ENCODE measurements around the gene DCP2.

Gene DCP2

GRCh38 chr5:112967520-112968083, 9.0 kb upstream of the DCP2 start:
- DNase-seq (ENCODE audit: low read depth, low spot score): no peak

DNA sequence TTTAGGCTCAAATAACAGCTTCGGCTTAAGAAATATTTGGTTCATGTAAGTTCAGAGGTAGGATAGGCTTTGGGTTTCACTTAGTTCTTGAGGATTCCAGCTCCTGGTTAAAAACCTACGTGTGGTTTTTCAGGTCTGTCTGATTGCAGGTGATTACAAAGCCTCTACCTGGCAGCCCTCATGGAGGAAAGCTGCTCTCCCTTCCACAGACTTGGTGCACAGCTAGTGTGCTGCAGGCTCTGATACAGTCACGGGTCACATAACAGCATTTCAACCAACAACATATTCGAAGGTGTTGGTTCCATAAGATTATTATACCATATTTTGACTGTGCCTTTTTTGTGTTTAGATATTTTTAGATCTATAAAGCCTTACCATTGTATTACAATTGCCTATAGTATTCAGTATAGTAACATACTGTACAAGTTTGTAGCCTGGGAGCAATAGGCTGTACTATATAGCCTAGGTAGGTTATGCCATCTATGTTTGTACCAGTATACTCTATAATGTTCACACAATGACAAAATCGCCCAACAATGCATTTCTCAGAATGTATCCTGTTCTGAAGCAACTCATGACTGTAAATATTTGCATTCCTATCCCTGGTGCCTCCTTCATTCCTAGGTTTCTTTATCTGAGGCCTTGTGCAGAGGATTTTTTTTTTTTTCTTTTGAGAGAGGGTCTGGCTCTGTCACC, 8.0 kb upstream of the DCP2 start:
- DNase-seq (ENCODE audit: low read depth, low spot score): no peak

DNA sequence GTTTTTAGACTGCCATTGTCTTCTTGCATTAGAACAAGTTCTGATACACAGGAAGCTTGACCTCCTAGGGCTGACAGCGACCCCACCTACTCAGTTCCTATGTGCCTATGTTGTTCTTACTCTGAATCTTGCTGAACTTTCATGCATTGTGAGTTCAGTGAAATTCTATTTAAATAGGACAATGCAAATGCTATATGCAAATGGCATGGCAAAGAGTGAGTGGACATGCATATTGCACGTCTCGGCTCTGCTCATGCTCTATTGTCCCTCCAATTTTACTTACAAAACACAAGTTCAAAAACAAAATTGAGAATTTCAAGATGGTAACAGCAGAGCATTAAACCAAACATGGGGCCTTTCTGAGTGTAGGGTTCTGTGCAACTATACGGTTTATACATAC, 5.3 kb upstream of the DCP2 start:
- no peak for DNase-seq (ENCODE audit: low read depth, low spot score)

DNA sequence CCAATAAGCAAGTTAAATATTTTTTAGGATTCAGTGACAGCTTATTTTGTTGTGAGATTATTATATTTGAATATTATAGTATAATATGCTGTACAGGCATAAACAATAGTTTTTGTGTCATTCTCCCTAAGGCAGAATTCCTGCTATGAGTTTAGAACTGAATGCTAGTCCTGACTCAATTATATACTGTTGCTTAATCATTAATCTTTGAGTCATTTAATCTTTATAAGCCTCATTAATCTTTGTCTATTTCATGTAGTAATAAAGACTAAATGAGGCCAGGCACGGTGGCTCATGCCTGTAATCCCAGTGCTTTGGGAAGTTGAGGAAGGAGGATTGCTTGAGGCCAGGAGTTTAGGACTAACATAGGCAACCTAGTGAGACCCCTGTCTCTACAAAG, 3.6 kb upstream of the DCP2 start:
- no peak for DNase-seq (ENCODE audit: low read depth, low spot score)

DNA sequence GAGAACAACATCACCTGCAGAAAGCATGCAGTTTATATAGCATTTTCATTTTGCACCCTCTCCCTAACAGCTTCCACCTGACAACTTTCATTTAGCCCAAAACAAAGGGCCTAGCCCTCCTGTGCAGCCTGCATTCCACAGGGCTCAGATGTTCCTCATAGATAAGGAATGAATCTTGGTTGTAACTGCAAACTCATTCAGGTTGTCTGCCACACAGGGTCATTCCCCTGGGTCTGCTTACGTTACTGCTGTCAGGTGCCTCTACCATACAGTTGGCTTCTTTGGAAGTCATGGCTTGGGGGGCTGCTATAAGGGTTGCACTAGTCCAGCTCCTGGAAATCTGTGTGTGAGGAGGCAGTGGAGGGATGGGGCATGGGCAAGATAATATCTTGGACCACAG, 2.7 kb upstream of the DCP2 start:
- peak; percentile 61 for DNase-seq (ENCODE audit: low read depth, low spot score)

GRCh38 chr5:112974901-112975300, 1.7 kb upstream of the DCP2 start:
- DNase-seq (ENCODE audit: low read depth, low spot score): no peak

- no peak for DNase-seq (ENCODE audit: low read depth, low spot score)
Measured at GRCh38 chr5:112975721-112976431, 722 bp upstream of the DCP2 start.

DNA sequence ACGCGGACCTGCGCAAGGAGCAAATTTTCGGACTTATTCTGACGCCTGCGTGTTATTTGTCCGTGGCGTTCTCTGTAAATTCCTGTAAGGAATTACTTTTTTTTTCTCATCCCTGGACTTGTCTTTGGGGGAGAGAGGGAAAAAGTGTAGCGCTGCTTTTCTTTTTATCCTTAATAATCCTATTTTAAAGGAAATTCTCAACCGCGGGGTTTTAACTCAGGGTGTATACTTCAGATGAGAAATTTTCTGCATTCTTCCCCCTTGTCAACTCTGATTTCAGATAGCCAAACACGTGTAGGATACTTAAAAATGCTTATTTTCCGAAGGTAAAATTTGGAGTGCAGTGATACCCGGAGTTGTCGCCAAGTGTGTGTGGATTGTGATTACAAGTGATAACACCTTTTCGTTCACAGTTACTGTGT, 853 bp downstream of the DCP2 start:
- DNase-seq (ENCODE audit: low read depth, low spot score): no peak

DNA sequence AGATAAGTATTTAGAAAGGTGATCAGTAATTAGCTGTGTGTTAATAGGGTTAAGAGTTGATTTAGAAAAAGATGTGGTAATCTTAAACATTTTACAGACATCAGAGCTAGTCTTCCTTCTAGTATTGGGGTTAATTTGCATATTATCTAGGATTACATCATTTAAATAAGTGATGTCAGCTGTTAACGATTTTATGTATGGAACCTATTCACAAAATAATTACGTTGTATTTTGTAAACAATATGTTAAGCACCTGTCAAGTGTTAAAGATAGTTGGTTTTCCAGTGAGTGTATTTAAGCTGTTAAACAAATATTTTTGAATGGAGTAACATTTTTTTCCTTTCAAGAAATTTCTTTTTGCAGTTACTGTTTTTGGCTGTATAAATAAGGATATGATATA, 2.2 kb downstream of the DCP2 start:
- no peak for DNase-seq (ENCODE audit: low read depth, low spot score)

- DNase-seq (ENCODE audit: low read depth, low spot score): no peak
Measured at GRCh38 chr5:112979723-112980122, 3.1 kb downstream of the DCP2 start.

DNA sequence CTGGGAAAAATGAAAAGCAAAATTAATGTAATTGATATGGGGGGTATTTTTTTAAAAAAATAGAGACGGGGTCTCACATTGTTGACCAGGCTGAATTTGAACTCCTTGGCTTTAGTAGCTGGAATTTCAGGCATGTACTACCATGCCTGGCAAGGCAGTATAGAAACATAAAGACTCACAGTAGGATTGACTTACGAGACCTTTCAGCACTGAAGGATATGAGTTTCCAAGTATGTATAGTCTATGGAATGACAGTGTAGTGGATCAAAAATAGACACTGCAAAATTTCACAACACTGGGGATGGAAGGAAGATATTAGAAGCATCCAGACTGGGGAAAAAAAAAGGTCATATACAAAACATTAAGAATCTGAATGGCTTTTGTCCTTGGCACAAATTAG, 6.8 kb downstream of the DCP2 start:
- no peak for DNase-seq (ENCODE audit: low read depth, low spot score)

GRCh38 chr5:112986224-112986623, 9.6 kb downstream of the DCP2 start:
- no peak for DNase-seq (ENCODE audit: low read depth, low spot score)

GRCh38 chr5:112995764-112996618, 19.4 kb downstream of the DCP2 start:
- peak; percentile 63 for DNase-seq (ENCODE audit: low read depth, low spot score)

DNA sequence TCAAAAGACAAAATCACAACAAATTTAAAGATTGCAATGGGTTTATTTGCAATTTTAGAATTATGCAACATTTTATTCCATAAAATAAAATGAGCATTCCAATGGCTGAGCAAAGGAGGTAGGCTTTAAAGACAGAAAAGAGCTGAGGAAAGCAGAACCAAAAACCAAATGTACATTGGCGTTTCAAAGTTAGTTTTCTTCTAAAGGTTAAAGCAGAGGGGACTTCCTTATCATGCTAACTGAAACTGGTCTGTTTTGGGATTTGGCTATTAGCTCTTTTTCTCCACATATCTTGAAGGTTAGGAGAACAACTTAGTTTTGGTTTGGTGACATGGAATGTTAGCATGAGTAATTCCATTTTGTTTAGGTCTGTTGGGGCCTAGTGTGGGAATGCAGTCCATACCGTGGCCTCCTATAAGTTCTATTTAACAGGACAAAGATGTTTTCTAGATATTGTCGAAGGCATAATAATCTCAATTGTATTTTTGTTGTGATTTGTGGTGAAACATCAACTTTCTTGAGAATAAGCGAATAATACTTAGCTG, 20.3 kb downstream of the DCP2 start:
- no peak for DNase-seq (ENCODE audit: low read depth, low spot score)

DNA sequence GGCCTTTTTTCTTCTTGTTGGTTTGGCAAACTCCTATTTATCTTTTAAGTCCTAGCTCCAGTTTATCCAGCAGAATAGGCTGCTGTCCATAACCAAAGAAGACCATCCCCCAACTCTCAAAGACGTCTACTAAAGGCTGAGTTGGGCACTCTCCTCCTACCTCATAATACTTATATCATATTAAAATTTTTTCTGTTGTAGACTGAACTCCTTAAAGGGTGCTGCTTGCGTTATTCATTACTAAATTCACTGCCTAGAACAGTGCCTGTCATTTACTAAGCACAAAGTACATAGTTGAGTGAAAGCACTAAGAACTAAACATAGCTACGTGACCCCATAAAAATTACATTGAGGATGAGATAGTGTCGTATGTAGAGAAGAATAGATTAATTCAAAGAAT, 21.7 kb downstream of the DCP2 start:
- DNase-seq (ENCODE audit: low read depth, low spot score): no peak

GRCh38 chr5:113000466-113000865, 23.9 kb downstream of the DCP2 start:
- DNase-seq (ENCODE audit: low read depth, low spot score): no peak

DNA sequence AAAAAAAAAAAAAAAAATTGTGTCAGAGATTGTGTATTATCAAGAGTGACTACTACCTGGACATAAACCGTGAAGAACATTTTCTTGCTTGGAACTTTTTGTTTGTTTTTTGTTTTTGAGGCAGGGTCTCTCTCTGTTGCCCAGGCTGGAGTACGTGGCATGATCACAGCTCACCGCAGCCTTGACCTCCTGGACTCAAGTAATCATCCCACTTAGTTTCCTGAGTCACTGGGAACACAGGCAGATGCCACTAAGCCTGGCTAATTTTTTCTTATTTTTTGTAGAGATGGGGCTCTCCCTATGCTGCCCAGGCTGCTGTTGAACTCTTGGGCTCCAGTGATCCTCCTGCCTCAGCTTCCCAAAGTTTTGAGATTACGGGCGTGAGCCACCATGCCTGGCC, 25.8 kb downstream of the DCP2 start:
- DNase-seq (ENCODE audit: low read depth, low spot score): no peak

- DNase-seq (ENCODE audit: low read depth, low spot score): no peak
Measured at GRCh38 chr5:113003763-113004162, 27.2 kb downstream of the DCP2 start.

- no peak for DNase-seq (ENCODE audit: low read depth, low spot score)
Measured at GRCh38 chr5:113005454-113005853, 28.9 kb downstream of the DCP2 start.

GRCh38 chr5:113017881-113018635, 41.5 kb downstream of the DCP2 start:
- DNase-seq (ENCODE audit: low read depth, low spot score): no peak

Measured in ELF-1 (cell line).